HL-60 (cell line): ENCODE results near the gene ZNF792.

ENCODE experiments used
- GABPA ChIP-seq: IDR thresholded peaks from 2 replicates; pipeline ENCODE4 v1.6.1; 2012; ENCODE audit warnings: low read depth
- POLR2AphosphoS5 ChIP-seq: IDR thresholded peaks from 2 replicates; pipeline ENCODE4 v1.6.1; 2012; ENCODE audit warnings: low read depth
- REST ChIP-seq: IDR thresholded peaks from 2 replicates; pipeline ENCODE4 v1.6.1; 2012; ENCODE audit warnings: low read depth; ENCODE audit not compliant: insufficient replicate concordance
- SPI1 ChIP-seq: IDR thresholded peaks from 2 replicates; pipeline ENCODE4 v1.6.1; 2012; ENCODE audit warnings: low read depth, mild to moderate bottlenecking, borderline replicate concordance
- TF ChIP-seq, protein P1 (sequence below): IDR thresholded peaks from one replicate; pipeline ENCODE4 v1.5.1; 2011; ENCODE audit warnings: low read length, control low read depth, inconsistent platforms; ENCODE audit not compliant: insufficient read depth

- no peak for TF ChIP-seq POLR2AphosphoS5
- TF ChIP-seq, protein P1, sequence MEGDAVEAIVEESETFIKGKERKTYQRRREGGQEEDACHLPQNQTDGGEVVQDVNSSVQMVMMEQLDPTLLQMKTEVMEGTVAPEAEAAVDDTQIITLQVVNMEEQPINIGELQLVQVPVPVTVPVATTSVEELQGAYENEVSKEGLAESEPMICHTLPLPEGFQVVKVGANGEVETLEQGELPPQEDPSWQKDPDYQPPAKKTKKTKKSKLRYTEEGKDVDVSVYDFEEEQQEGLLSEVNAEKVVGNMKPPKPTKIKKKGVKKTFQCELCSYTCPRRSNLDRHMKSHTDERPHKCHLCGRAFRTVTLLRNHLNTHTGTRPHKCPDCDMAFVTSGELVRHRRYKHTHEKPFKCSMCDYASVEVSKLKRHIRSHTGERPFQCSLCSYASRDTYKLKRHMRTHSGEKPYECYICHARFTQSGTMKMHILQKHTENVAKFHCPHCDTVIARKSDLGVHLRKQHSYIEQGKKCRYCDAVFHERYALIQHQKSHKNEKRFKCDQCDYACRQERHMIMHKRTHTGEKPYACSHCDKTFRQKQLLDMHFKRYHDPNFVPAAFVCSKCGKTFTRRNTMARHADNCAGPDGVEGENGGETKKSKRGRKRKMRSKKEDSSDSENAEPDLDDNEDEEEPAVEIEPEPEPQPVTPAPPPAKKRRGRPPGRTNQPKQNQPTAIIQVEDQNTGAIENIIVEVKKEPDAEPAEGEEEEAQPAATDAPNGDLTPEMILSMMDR = no peak
- TF ChIP-seq REST = no peak
- no peak for TF ChIP-seq SPI1
- no peak for TF ChIP-seq GABPA
These were observed 30.2 kb upstream of the ZNF792 start for GRCh38 chr19:34994286-34994642.
